HT-29 (cell line): ENCODE data around the gene OR6X1. TPM values are rescaled to one million over a fixed set of nuclear protein-coding genes. Genes with fewer than 3 reads are reported as not detected.

Experiments used
- DNase-seq: peaks from one replicate; pipeline ENCODE4 v3.0.0-alpha.2; 2015; ENCODE audit warnings: low spot score
- total RNA-seq: library from RNA; depleted of rRNA; stranded (reverse); fragments of >200 nt; shearing (Covaris generic); gene quantifications from 2 replicates; pipeline ENCODE4 v1.2.3, GENCODE V29; 2014; rRNA removed

The OR6X1 gene
- total RNA-seq, result not detected in 2 replicates

DNA sequence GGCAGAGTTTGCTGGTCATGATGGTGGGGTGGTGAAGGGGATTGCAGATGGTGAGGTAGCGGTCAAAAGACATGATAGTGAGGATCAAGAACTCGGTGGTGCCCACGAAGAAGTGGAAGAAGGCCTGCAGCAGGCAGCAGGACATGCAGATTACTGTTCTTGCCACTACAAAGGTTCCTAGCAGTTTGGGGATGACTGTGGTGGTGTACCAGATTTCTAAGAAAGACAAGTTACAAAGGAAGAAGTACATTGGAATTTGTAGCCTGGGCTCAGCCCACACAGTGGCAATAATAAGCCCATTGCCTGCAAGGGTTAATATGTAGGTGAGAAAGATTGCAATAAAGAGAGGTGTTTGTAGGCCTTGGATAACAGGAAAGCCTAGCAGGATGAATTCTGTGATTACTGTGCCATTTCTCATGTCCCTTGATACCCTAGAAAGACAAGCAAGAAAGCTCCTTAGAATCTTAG, at the start of gene OR6X1:
TSS of gene OR6X1 (minus strand) at position 418 of the 468 bp plus-strand sequence. CDS start at position 418, 0 bp downstream.
- DNase-seq, result no peak

- no peak for DNase-seq
Observed at GRCh38 chr11:123801765-123802164, 47.4 kb upstream of the OR6X1 start.

DNA sequence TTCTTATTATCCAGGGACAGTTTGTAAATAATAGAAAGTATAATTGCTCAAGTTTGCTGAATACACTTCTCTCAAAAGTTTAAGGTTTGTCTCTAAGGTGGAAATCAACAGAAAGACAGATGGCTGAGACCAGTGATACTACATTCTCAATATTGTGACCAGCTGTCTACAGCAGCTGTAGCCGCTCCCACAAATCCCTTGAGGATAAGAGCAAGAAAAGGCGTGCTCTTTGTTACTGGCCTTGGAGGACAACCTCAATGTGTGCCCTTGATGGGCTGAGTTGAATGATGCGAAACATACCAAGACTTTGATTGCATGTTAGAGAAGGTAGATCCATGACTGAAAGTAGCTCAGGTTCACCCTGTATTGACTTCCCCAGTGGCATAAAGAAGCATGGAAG, 45.7 kb upstream of the OR6X1 start:
- DNase-seq, result no peak

- no peak for DNase-seq
Observed at GRCh38 chr11:123799438-123799837, 45.1 kb upstream of the OR6X1 start.

DNA sequence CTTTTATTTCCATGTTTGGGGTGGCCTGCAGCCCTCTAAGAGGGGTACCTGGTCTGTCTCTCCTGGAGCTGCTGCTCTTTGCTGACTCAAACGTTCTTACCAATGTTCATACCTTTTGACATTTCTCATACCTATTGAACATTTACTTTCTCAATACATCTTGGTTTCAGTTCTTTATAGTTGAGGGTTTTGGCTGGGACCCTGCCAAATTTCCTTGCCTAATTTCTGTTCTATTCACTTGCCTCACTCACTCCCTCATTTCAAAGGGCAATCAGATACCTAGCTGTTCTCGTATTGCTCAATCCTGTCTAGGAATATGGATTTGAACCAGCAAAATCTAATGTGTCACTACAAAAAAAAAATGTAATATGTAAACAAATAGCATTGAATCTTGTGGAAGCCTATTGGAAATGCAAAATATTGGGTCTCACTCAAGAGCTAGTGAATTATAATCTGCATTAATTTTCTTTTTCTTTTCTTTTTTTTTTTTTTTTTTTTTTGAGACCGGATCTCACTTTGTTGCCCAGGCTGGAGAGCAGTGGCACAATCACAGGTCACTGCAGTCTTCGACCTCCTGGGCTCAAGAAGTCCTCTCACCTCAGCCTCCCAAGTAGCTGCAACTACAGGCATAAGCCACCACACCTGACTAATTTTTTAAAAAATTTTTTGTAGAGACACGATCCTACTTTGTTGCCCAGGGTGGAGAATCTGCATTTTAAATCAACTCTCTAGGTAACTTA, 44.4 kb upstream of the OR6X1 start:
- no peak for DNase-seq

DNA sequence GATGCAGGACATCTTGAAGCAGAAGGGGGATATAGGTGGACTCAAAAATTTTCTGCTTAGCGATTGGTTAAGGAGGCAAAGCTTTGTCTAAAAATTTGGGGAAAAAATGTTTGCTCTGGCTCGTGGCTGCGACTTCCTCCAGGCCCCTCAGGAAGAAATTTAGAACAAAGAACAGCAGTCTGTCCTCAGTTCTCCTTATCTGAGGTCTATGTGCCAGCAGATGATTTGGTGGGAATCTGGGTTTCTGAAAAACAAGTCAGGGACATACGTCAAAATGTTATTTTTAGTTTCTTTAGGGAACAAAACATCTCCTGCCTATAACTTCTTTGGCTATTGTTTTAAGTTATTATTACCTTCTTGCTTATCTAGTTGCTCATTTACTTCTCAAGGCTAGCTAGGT, 43.8 kb upstream of the OR6X1 start:
- DNase-seq, result no peak

DNA sequence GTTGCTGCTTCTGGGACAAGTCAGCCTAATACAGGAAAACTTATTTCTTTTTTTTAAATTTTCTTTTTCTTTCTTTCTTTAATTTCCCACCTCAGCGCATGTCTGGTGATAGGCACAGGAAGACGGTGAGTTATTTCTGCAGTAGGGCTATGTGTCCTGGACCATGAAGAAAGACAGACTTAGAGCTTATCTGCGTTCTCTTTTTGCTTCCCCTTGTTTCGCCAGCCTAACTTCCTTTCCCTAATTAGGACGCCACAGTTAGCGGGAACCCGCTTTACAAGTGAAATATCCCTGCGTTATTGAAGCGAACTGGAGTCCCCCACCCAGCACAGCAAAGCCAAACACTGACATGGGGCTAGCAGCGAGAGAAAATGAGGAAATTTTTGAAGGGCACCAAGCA, 43.2 kb upstream of the OR6X1 start:
- DNase-seq, result no peak

- no peak for DNase-seq
Observed at GRCh38 chr11:123797114-123797513, 42.8 kb upstream of the OR6X1 start.

- DNase-seq, result no peak
Observed at GRCh38 chr11:123796226-123796625, 41.9 kb upstream of the OR6X1 start.

DNA sequence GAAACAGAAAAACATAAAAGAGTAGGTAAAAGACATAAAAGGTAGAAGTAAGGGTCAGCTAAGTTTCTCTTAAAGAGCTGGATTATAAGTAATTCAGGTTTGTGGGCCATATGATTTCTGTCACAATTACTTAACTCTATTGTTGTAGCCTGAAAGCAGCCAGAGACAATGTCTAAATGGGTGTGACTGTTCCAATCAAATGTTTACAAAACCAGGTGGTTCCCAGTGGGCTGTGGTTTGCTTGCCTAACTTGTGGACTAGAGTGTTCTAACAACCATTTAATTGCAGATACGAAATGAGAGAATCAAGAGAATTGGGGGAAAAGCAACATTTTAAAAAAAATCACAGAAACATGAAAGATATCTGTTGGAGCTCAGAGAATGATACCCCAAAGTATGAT, 29.2 kb upstream of the OR6X1 start:
- DNase-seq, result no peak

GRCh38 chr11:123778511-123778910, 24.2 kb upstream of the OR6X1 start:
- no peak for DNase-seq

GRCh38 chr11:123775715-123776549, 21.6 kb upstream of the OR6X1 start:
- DNase-seq, result no peak

- DNase-seq, result no peak
Observed at GRCh38 chr11:123775289-123775688, 21.0 kb upstream of the OR6X1 start.

DNA sequence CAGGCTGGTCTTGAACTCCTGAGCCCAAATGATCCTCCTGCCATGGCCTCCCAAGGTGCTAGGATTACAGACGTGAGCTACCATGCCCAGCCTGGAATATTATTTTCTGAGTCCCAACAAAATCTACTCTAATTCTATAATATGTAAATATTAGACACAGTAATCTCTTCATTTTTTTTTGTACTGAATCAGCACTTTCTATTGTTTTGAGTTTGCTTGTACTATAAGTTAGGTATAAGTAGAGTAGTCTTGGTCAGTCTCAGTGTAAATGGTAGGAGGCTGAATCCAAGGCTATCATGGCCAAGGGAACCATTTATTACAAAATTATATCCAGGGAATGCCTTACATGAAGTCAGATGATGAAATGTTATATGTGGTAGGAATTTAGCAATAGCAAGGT, 19.6 kb upstream of the OR6X1 start:
- no peak for DNase-seq

GRCh38 chr11:123773026-123773425, 18.7 kb upstream of the OR6X1 start:
- no peak for DNase-seq

DNA sequence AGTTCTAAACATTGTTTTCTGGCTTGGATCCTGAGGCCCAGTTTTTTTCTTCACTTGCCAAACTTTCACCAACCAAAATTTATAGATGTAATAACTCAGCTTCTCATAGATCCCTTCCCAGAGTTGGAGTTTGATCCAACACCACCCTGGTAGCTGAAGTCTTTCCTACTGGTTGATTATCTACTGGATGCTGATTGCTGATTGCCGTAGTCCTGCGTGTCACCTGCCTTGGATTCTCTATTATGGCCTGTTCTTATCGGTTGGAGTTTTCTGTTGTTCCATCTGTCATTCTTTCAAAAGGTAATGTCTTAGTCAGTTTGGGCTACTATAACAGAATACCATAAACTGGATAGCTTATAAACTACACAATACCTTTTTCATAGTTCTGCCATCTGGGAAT, 17.3 kb upstream of the OR6X1 start:
- DNase-seq, result no peak

GRCh38 chr11:123770712-123771111, 16.4 kb upstream of the OR6X1 start:
- no peak for DNase-seq

DNA sequence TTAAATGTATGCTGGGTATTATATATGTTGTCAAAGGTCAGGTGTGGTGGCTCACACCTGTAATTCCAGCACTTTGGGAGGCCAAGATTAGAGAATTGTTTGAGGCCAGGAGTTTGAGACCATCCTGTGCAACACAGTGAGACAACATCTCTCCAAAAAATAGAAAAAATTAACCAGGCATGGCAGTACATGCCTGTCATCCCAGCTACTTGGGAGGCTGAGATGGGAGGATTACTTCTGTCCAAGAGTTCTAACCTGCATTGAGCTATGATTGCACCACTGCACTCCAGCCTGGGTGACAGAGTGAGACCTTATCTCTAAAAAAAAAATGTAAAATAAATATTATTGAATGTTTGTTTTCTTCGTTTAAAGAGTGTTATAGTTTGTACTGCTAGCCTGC, 11.3 kb upstream of the OR6X1 start:
- no peak for DNase-seq

DNA sequence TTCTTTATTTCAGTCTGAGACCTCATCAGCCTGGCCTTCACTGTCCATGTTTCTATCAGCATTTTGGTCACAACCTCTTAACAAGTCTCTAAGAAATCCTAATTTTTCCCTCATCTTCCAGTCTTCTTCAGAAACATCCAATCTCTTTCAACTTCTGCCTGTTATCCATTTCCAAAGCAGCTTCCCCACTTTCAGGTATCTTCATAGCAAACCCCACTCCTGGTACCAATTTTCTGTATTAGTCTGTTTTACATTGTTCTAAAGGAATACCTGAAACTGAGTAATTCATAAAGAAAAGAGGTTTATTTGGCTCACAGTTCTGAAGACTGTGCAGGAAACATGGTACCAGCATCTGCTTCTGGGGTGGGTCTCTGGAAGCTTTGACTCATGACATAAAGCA, 8.1 kb upstream of the OR6X1 start:
- no peak for DNase-seq

DNA sequence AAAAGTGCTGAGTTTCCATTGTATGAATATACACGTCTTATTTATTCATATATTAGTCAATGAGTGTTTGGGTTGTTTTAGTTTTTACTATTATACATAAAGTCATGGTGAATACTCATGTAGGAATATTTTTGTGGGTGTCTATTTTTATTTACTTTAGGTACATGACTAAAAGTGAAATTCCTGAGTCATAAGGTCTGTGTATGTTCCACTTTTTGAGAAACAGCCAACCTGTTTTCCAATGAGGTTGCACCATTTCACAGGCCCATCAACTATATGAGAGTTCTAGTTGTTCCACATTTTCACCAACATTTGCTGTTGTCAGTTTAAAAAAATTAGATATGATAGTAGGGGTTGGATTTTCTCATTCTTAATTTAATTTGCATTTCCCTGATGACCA, 6.6 kb upstream of the OR6X1 start:
- DNase-seq, result no peak

DNA sequence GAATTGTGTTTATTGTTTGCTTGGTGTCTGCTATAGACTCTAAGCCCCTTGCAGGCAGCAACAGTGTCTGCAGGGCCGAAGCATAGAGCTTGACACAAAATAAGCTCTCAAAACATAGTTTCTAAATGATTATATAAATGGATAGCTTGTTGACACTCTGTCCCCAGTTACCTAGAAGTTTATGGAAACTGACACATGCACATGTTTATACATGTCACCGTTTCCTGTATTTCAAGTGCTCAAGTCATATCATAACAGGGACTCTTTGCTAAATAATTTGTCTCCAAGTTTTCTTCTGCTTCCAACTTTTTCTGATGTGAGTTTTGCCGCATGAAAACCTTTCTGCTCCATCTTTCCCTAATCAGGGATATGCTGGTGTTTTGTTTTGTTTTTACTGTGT, 3.7 kb upstream of the OR6X1 start:
- DNase-seq, result no peak

DNA sequence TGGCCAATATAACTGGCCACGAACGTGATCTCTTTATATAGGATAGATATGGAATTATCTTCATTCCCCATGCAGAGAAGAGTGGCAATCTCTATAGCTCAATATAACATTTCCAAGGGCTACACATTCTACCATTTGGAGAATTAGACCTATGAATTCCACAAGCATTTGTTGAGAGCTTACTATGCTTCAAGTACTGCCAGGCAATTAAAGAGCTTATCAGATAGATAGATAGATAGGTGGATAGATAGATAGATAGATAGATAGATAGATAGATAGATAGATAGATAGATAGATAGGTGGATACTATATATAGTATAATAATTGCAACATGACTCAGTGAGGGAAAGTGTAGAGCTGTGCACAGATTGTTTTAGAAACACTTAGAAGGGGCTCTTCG, 1.5 kb upstream of the OR6X1 start:
- DNase-seq, result no peak

- no peak for DNase-seq
Observed at GRCh38 chr11:123755344-123755743, 1.0 kb upstream of the OR6X1 start.
